ENCODE results near the gene EPHA8.

GRCh38 chr1:22582661-22583635 lies 19.7 kb downstream of the EPHA8 start:
- TF ChIP-seq CTCF (conservative IDR thresholded peaks at IDR 0.05 in 1 of 2, IDR thresholded peaks at IDR 0.05 in 1 of 2; ENCODE audit: extremely low read depth in 1 of 2, insufficient read depth in 1 of 2, low read depth in 1 of 2, low read length in 2 of 2) (no peak), EZH2 (IDR thresholded peaks at IDR 0.05; ENCODE audit: borderline replicate concordance, low read length) (no peak)
